AG04450 (cell line): ENCODE results near the gene PXMP4. TPM values are rescaled to one million over a fixed set of nuclear protein-coding genes. Genes with fewer than 3 reads are reported as not detected.

Source experiments
- CTCF ChIA-PET: fragments of 300-600, 350-600 bp; formaldehyde crosslinking; extraction: SDS; loops from one replicate; lab custom pipeline; 2022; ENCODE audit warnings: antibody characterized with exemption, inconsistent platforms; lab: Charles Lee
- POLR2A ChIA-PET: fragments of 350-600 bp; formaldehyde crosslinking; extraction: SDS; loops from one replicate; lab custom pipeline; 2021; ENCODE audit warnings: antibody characterized with exemption, inconsistent platforms; lab: Yijun Ruan, JAX
- DNase-seq: peaks from one replicate; pipeline ENCODE4 v3.0.0-alpha.2; 2011; ENCODE audit warnings: low read depth, low spot score
- H3K27ac ChIP-seq: one replicate; pipeline ENCODE4 v1.5.1; 2012; ENCODE audit warnings: low read depth, low read length, control low read depth
- H3K27me3 ChIP-seq: one replicate; pipeline ENCODE4 v1.6.0; 2012; ENCODE audit warnings: low read length; ENCODE audit not compliant: control insufficient read depth, insufficient read depth
- H3K4me3 ChIP-seq: 2 replicates; pipeline ENCODE4 v1.5.1; 2011; ENCODE audit warnings: mild to moderate bottlenecking, low read depth, low read length, control low read depth
- H3K9me3 ChIP-seq: 2 replicates; pipeline ENCODE4 v1.5.1; 2012; ENCODE audit warnings: low read length; ENCODE audit not compliant: control insufficient read depth, insufficient read depth
- CTCF ChIP-seq: IDR thresholded peaks from 2 replicates; pipeline ENCODE4 v1.5.1; 2011; ENCODE audit warnings: low read depth, low read length, control low read depth, inconsistent platforms
- polyA plus RNA-seq: library from polyadenylated mRNA; depleted of rRNA; stranded (reverse); fragments of >200 nt; gene quantifications from 2 replicates; pipeline ENCODE4 v1.2.3, GENCODE V29; 2011

Gene PXMP4
- polyA plus RNA-seq, 1 experiment = 6.0 TPM

GRCh38 chr20:33658510-33658909 is 61.6 kb downstream of the PXMP4 start:
- CTCF ChIA-PET = no interaction called here
- no peaks in the 10 kb centered on the region for H3K27me3 ChIP-seq
- no peaks in the 10 kb centered on the region; the same call in 1 of the 2 replicates for H3K9me3 ChIP-seq
- H3K4me3 ChIP-seq = no peak overlapping the region
- no peak for DNase-seq
- no peak overlapping the region for H3K27ac ChIP-seq
- TF ChIP-seq CTCF = no peak
- POLR2A ChIA-PET = no interaction called here

DNA sequence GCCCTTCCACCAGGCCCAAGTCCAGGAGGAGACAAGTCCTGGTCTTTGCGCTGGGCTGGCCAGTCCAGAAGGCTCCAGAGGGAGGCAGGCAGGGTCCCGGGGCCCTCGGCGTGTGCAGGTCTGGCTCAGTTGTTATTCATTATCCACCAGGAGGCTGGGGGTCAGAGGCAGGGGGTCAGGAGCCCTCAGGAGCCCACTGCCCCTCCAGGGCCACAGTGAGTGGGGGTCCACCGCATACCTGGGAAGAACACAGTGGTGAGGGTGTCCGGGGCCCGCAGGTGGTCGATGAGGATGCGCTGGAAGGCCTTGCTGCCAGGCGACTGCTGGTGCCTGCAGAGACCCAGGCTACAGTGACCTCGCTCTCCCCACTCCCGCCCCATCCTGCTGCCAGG is 62.4 kb downstream of the PXMP4 start:
- H3K9me3 ChIP-seq = no peaks in the 10 kb centered on the region; the same call in 1 of the 2 replicates
- H3K27ac ChIP-seq = no peak overlapping the region
- ChIA-PET CTCF (no interaction called here), POLR2A (no interaction called here)
- TF ChIP-seq CTCF = no peak
- H3K4me3 ChIP-seq = no peak overlapping the region
- no peak for DNase-seq
- H3K27me3 ChIP-seq = no peaks in the 10 kb centered on the region

DNA sequence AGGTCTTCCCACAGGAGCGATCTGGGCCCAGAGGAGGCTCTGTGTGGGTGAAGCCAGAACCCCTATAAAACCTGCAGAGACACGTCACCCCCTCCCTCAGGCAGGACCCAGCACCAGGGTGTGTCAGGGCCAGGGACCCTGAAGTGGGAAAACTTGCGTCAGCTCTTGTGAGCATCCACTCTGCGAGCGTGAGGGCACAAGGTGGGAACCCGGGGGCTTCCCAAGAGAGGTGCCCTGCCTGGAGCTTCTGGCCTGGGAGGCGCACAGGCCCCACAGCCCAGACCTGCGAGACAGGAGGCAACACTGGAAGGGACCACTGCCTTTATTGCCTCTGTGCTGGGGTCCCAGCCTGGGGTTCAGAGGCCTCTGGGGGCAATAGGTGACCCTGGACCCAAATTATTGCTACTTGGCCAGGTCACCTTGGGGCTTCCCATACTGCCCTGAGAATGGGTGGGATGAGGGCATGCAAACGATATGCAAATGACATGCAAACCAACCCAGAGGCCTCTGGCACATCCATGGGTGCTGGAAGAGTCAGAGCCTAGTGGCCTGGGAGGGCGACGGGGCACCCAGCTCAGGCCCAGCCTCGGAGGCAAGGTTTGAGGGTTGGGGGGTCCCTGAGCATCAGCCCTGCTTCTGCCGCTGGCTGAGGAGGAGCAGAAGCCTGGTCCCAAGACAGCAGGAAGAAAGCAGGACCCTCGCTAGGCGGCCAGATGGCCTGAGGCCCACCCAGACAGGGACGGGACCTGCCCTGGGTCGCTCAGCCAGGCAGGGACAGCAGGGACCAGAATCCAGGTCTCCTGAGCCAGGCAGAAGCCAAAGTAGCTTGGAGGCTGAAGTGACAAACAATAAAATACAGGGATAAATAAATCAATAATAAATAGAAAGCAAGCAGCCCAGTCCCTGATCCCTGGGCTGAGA is 63.1 kb downstream of the PXMP4 start:
- Histone ChIP-seq H3K9me3 (no peaks in the 10 kb centered on the region; the same call in 1 of the 2 replicates), H3K27ac (no peak overlapping the region), H3K27me3 (no peaks in the 10 kb centered on the region), H3K4me3 (no peak overlapping the region)
- no peak for TF ChIP-seq CTCF
- ChIA-PET CTCF (no interaction called here), POLR2A (interaction anchor here (1.4 kb wide), 1 partner anchor 11 kb away, joined by 3 read pairs; no protein-coding TSS in a partner anchor)
- DNase-seq = no peak

- ChIA-PET POLR2A (interaction anchor here (1.4 kb wide), 1 partner anchor 12 kb away, joined by 3 read pairs; no protein-coding TSS in a partner anchor), CTCF (interaction anchor here (2.8 kb wide), 1 partner anchor 199 kb away, joined by 11 read pairs; no protein-coding TSS in a partner anchor)
- no peak overlapping the region for H3K27ac ChIP-seq
- H3K4me3 ChIP-seq = no peak overlapping the region
- H3K27me3 ChIP-seq = no peaks in the 10 kb centered on the region
- no peak for TF ChIP-seq CTCF
- DNase-seq = no peak
- no peaks in the 10 kb centered on the region; the same call in 1 of the 2 replicates for H3K9me3 ChIP-seq
These were observed 63.9 kb downstream of the PXMP4 start for GRCh38 chr20:33656010-33656782.
